NCI-H2029 treated with DMSO at 0.1 percent for 48 hours (cell line): ENCODE results near the gene TBC1D12.
"Not testable (repeated sequence)": the region's sequence is repeated elsewhere in the genome, so short reads cannot be mapped to it uniquely, and the experiment has no call there.

Experiments
- DNase-seq: peaks from one replicate; lab custom pipeline; 2025; lab: John Stamatoyannopoulos, UW

Gene TBC1D12

DNA sequence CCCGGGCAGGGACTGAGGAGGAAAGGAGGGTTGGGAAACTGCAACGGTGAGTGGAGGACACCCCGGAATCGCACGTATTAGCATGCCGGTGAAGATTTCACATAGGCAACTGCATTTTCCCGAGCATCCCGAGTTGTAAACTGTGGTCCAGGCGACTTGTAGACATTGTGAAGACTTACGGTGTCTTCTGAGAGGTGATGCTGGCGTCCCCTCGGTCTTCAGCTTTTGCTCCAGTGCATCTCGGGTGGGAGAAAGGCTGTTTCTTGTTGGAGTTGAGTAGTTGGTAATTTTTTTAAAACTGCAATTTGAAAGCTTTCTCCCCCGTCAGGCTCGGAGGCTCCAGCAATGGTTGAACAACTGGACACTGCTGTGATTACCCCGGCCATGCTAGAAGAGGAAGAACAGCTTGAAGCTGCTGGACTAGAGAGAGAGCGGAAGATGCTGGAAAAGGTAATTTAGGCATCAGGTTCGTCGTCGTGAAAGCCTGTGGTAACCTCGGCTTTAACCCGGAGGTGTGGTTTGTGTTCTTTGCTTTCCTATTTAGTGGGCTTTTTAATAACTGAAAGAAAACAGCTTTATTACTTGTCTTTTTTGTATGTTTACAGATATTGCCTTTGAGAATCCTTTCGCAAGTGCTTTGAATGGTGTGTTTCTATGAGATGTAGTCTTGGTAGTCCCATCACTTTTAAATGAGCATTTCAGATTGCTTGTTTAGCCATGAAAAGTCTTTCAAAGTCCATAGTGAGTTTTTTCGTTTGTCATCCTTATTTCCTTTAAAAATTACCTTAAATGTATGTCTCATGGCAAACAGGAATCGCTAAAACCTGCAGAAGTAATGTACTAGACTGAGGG lies 143.9 kb downstream of the TBC1D12 start:
- peak; percentile 6 for DNase-seq

DNA sequence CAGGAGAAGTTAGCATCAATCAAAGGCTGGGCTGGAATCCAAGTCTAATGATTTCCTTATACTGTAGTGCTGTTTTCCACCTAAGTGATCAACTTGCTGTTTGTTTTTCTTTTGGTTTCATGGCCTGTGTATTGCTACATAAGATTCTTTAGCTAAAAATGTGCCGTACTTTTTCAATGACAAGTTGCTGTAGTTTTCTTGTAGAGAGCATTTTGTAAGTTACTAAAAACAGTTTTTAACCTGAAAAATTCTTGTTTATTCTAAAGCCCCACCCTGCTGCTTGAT lies 144.5 kb downstream of the TBC1D12 start:
- DNase-seq: no peak

DNA sequence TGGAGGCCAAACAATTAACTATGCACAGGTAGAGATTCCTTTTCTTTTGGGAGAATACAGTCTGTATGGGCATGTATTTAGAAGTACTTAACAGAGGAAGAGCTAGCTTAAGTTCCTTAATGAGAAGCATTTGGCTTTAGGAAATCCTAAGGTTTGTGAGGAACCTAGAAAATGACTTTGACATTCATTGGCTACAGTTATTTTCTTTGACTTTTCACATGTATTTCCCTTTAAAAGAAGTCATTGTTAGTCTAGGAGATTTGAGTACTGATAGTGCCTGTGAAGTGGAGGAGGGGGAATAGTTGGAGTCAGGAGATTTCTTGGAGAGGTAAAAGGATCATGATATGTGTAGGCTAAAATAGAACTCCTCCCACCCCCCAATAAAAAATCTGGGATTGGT lies 146.9 kb downstream of the TBC1D12 start:
- DNase-seq: no peak

DNA sequence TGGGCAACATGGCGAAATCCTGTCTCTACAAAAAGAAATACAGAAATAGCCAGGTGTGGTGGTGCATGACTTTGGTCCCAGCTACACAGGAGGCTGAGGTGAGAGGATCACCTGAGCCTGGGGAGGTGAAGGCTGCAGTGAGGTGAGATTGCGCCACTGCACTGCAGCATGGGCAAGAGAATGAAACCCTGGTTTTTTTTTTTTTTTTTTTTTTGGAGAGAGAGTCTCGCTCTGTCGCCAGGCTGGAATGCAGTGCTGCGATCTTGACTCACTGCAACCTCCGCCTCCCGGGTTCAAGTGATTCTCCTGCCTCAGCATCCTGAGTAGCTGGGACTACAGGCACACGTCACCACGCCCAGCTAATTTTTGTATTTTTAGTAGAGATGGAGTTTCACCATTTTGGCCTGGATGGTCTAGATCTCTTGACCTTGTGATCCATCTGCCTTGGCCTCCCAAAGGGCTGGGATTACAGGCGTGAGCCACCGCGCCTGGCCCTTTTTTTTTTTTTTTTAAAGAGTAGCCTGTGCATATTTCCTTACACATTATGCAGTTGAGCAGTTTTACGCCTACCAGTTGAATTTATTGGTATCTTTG lies 165.5 kb downstream of the TBC1D12 start:
- DNase-seq: not testable (repeated sequence)

DNA sequence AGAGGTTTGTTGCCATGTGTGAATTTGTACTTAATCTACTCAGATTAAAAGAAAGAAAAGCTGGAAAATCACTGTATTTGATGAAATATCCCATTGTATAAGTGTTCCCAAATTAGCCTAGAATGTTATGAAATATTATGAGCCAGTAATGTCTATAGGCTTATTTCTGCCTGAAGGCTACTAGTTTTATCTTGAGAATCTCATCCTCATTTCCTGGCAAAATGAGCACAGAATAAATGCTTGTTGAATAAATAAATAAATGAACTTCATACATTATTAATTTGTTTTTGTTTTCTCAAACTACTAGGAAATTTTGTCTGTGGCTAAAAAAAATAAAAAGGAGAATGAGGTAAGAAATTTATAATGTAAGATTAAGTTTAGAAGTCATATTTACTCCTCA lies 168.7 kb downstream of the TBC1D12 start:
- no peak for DNase-seq

DNA sequence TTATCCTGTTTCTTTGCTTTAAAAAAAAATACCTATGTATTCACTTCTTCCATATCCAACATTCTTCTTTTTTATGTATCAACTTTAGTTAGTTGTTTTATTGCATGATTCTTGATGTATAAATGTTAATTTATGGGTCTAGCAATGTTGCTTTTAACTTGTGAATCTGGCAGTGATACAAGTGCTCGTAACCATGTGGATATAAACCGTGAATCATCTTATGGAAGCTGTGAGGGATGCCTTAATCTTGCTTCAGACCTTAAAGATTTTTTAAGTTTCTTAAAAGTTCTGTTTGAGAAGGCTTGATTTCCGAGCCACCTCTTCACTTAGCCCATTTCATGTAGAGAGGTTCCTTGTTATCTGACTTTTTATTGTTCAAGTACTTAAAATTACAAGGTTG lies 169.2 kb downstream of the TBC1D12 start:
- DNase-seq: no peak

DNA sequence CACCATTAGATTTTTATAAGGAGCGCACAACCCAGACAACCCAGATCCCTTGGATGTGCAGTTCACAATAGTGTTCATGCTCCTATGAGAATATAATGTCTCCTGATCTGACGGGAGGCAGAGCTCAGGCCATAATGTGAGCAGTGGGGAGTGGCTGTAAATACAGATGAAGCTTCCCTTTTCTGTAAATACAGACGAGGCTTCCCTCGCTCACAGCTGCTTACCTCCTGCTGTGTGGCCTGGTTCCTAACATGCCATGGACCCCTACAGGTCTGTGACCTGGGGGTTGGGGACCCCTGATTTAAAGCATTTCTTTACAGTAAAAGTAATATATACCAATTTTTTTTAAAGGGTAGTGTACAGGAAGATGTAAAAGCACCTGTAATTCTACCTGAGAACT lies 176.4 kb downstream of the TBC1D12 start:
- no peak for DNase-seq

DNA sequence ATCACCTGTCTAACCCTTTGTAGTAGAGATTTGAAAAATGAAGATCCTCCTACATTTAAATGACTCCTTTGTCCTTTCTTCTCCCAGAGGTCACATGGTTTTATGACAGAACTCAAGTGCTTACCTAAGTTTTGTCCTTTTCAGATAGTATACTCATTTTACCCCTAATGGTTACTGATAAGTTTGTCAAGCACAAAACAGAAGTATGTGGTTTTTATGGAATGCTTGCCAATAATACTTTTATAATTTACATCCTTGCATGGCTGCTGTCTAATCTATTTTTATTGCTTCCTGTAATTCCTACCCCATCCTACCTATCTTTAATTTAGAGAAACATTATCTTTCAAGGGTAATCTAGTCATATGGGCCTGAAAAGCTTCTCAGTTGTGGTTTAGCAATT lies 180.8 kb downstream of the TBC1D12 start:
- DNase-seq: no peak
